Measurements from ENCODE around the gene PSME4.
"Not testable (repeated sequence)": the region's sequence is repeated elsewhere in the genome, so short reads cannot be mapped to it uniquely, and the experiment has no call there.

Gene PSME4

DNA sequence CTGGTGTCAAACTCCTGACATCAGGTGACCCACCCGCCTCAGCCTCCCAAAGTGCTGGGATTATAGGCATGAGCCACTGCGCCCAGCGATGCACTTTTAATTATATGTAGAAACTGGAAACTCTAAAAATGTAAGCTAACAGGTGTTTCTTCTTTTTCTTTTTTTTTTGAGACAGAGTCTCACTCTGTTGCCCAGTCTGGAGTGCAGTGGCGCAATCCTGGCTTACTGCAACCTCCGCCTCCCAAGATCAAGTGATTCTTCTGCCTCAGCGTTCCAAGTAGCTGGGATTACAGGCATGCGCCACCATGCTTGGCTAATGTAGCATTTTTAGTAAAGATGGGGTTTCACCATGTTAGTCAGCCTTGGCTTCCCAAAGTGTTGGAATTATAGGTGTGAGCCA is 129.1 kb downstream of the PSME4 start:
- not testable (repeated sequence) for DNase-seq

DNA sequence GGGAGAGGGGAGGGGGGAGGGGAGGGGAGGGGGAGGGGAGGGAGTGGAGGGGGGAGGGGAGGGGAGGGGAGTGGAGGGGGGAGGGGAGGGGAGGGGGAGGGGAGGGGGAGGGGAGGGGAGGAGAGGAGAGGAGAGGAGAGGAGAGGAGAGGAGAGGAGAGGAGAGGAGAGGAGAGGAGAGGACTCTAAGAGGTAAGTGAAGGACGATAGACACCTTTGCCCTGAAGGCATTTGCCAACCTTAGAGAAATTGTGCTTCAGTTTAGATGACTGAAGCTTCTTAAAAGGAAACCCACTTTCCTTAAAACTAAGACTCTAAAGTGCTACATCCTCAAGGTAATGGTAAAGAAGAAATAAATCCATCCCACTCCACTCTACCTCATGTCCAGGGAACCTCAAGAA is 130.2 kb downstream of the PSME4 start:
- DNase-seq: no peak

DNA sequence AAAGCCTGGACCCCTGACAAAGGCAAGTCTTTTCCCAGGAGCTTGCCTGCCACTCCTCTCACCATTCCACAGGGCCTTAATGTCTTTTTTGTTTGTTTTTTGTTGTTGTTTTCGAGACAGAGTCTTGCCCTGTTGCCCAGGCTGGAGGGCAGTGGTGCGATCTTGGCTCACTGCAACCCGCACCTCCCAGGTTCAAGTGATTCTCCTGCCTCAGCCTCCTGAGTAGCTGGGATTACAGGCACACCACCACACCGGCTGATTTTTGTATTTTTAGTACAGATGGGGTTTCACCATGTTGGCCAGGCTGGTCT is 140.9 kb downstream of the PSME4 start:
- DNase-seq: not testable (repeated sequence)

DNA sequence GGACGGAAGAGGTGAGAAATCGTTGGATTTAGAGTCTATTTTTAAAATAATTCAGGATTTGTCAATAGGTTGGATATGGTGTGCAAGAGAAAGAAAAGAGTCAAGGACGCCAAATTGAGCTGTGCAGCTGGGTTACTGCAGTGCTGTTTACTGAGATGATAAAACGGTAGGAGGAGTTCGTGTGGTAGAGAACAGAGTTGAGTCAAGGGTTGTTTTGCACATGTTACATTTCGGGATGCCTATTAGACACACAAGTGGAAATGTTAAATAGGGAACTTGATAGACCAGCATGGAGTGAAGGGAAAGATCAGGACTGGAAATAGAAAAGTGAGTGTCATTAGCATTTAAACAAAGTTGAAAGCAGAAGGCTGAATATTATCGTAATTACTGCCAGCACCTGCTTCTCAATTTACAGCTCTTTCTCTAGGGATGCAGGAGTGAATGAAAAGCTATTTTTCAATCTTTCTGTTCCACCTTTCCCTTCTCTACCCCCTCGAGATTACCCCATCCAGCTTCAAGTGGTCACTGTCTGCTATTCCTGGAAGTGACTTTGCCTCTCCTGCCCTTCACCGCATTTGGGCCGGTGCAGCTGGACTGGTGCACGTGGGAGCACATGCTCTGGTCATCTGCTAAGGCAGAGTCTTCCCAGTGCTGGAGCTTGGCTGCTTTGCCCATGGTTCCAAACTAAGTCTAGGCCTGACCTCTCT is 141.4 kb downstream of the PSME4 start:
- no peak for DNase-seq

DNA sequence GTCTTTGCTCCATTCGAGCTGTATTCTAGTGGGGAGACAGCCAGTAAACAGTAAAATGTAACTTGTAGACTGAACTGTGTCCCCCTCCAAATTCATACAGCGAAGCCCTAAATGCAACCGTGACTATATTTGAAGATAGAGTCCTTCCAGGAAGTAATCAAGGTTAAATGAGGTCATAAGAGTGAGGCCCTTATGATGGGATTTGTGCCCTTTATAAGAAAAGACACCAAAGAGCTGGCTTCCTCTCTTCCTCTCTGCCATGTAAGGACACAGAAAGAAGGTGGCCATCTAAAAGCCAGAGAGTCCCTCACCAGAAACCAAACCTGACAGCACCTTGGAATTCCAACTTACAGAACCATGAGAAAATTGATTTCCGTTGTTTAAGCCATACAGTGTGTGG is 142.5 kb downstream of the PSME4 start:
- DNase-seq: no peak

DNA sequence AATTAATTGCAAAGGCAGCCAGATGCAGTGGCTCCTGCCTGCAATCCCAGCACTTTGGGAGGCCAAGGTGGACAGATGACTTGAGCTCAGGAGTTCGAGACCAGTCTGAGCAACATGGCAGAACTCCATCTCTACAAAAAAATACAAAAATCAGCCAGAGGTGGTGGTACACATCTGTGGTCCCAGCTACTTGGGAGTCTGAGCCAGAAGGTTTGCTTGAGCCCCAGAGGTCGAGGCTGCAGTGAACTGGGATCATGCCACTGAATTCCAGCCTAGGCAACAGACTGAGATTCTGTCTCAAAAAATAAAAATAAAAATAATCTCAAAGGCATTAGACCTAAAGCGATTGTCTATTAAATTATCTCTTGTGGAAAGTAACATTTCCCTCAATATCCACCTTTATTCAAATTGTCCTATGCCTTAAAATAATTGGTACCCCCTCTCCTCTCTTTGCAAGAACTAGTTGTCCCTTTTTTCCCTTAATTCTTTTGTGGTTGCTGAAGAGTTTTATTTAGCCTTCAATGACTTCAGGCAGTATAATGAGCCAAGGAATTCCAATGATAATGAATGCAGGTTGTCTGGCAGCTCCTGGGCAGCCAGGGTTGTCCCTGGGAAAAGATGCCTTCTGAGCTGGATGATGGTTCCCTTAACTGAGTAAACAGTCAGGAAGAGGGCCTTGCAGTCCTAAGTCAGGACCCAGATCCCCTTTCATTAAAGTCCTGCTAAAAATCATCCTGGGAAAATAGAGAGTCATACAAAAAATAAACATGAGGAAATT is 143.2 kb downstream of the PSME4 start:
- DNase-seq: no peak

DNA sequence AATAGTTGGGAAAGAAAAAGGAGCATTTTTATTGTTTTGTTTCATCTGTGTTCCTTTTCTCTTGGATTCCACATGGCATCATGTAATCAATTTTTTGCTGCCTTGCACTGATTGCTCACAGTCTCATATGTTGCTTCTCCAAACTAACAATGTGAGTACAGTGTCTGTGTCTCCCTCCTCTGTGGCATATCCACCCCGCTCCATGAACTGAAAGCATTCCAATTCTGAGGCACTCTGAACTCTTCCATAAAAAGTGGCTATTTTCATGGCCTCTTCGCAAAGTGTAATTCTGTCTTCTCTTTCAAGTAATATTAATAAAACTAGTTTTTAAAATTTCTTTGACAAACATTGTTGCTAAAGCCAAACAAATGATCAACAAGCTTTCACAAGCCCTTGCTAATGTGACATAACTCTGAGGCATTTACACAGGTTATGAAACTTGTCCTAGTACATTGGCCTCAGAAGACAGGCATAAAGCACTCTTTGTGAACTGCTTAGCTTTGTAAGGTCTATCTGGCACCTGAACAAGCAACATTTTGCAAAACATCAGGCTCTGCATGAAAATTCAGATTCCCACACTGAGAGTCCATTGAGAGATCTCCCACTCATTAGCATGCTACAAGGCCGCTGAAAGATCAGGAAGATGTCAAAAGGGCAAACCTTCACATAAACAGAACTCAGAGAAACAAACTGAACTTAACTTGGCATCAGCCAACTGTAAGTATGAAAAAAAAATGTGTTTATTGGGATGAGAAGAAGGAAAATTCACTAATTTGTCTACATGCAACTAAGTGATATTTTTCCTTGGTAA is 144.0 kb downstream of the PSME4 start:
- no peak for DNase-seq

DNA sequence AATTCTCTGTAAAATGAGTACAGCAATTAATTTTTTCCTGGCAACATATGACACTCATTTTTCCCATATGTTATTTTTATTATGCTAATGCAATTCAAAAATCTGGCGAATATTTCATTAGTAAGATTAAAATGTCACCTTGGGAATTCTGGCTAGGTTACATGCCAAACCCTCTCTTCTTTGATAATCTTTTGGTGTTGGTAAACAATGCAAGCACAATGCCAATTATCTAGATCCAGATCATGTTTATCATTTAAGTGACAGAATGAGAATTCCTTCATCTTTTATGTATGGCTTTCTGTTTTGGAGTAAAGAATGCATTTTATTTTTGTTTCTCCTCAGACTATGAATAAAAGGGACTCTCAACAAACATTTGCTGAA is 144.8 kb downstream of the PSME4 start:
- no peak for DNase-seq

DNA sequence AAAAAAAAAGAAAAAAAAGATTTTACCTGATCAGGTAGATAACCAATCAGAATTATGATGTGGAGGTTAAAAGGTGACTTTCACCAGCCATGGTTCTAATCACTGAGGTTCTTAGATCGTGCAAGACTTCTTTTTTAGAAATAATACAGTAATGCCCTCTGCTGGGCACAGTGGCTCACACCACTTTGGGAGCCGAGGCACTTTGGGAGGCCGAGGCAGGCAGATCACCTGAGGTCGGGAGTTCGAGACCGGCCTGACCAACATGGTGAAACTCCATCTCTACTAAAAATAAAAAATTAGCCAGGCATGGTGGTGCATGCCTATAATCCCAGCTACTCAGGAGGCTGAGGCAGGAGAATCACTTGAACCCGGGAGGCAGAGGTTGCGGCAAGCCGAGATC is 147.2 kb downstream of the PSME4 start:
- not testable (repeated sequence) for DNase-seq

DNA sequence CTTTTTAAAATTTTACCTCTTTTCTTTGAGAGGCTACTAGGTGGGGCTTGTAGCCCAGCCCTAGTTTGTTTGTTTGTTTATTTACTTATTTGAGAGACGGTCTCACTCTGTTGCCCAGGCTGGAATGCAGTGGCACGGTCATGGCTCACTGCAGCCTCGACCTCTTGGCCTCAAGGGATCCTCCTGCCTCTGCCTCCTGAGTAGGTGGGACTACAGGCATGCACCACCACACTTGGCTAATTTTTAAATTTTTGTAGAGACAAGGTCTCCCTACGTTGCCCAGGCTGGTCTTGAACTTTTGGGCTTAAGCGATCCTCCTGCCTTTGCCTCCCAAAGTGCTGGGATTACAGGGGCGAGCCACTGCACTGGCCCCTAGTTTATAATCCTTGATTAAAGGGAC is 149.0 kb downstream of the PSME4 start:
- DNase-seq: no peak

DNA sequence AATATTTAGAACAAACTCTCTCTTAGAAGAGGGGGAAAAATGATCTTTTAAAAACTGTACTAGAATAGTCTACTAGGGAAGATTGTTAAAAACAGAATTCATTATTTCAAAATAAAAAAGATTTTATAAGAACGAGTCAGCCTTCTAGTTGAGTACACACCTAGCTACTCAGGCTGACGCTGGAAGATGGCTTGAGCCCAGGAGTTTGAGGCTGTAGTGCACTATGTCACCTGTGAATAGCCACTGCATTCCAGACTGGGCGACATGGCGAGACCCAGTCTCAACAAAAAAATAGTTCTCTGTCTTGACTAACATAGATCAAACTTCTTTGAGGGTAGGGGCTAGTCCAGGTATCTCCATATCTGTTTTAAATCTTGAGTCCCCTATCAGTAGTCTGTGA is 150.1 kb downstream of the PSME4 start:
- DNase-seq: no peak

DNA sequence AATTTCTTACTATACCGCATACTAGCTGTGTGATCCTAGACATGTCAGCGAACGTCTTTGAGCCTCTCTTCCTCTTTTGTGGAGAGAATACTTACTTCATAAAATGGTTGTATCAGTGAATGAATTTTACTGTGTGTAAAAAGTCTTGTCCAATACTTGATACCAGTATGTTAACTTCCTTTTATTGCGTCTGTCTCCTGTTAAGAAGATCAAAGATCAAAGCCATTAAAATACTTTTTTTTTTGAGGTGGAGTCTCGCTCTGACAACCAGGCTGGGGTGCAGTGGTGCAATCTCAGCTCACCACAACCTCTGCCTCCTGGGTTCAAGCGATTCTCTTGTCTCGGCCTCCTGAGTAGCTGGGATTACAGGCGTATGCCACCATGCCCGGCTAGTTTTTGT is 150.7 kb downstream of the PSME4 start:
- DNase-seq: no peak

DNA sequence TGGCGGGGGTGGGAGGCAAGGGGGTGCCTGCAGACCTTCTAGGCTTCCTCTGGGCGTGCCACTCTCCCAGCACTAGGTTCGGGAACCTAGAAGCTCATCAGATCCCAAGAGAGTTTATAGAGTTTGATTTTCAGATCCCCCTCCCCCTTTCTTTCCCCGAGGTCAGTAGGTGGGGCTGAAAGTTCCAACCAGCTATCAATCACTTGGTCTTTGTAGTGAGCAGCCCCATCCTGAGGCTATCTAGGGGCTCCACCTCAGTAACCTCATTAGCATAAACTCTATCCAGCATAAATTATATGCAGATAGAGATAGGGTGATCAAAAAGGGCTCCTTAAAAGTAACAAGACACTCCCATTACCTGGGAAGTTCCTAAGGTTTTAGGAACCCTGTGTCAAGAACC is 151.2 kb downstream of the PSME4 start:
- DNase-seq: no peak

DNA sequence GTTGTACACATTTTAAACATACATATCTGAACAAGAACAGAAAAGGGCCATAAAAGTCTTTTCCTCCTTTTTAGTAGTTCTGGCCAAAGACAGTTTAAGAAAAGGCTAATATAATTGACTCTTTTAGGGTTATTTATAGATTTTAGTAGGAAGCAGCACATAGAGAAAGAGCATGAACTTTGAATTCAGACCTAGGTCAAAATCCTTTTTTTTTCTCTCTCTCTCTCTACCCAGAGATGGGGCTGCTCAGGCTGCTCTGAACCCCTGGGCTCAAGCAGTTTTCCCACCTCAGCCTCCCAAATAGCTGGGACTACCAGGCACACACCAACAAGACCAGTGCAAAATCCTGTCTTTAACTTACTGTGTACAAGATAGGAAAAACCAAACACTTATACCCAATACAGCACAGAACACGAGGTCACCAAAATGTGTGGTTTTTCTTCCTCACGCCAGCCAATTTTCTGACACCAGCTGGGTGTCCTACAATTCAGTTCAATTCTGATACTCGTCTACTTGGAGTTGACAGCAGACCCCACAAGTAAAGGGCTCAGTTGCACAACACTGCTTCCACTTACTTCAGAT is 151.8 kb downstream of the PSME4 start:
- no peak for DNase-seq

All from NCI-H1930 (cell line).